Tibial nerve (tissue), 3 donors: Measurements from ENCODE around the gene DIP2C.

Source experiments
- POLR2A ChIP-seq, 2 donors: fragments of 450-650 bp; IDR thresholded peaks; one replicate each; pipeline ENCODE4 v1.6.1; 2017; ENCODE audit warnings: antibody characterized with exemption in 2 of 2, mild to moderate bottlenecking in 2 of 2, moderate library complexity in 2 of 2
- TF ChIP-seq, protein P1 (sequence below), 5 experiments: fragments of 200-600 bp in 3 of 5; fragments of 450-650 bp in 2 of 5; sonication (generic) in 3 of 5; IDR thresholded peaks; one replicate each; pipeline ENCODE4 v1.5.1; 2016 to 2019; ENCODE audit warnings: antibody characterized with exemption in 5 of 5, mild to moderate bottlenecking in 3 of 5, moderate library complexity in 2 of 5

DNA sequence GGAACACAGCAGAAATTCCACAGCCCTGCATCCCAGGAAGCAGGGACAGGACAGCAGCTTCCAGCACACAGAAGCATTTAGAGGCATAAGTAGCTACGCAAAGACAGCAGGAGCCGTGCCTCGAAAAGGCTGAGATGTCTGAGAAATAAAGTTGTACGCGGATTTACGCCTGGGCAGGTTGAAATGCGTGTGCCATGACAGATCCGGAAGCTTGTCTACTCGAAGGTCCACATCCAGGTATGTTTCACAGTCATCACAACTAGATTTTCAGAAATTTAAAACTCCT, 26.1 kb downstream of the DIP2C start:
- TF ChIP-seq, protein P1, sequence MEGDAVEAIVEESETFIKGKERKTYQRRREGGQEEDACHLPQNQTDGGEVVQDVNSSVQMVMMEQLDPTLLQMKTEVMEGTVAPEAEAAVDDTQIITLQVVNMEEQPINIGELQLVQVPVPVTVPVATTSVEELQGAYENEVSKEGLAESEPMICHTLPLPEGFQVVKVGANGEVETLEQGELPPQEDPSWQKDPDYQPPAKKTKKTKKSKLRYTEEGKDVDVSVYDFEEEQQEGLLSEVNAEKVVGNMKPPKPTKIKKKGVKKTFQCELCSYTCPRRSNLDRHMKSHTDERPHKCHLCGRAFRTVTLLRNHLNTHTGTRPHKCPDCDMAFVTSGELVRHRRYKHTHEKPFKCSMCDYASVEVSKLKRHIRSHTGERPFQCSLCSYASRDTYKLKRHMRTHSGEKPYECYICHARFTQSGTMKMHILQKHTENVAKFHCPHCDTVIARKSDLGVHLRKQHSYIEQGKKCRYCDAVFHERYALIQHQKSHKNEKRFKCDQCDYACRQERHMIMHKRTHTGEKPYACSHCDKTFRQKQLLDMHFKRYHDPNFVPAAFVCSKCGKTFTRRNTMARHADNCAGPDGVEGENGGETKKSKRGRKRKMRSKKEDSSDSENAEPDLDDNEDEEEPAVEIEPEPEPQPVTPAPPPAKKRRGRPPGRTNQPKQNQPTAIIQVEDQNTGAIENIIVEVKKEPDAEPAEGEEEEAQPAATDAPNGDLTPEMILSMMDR (IDR thresholded peaks at IDR 0.05) = no peak
- TF ChIP-seq POLR2A (IDR thresholded peaks at IDR 0.05) = no peak
